ENCODE measurements around the gene SSTR3. TPM values are rescaled to one million over a fixed set of nuclear protein-coding genes. Genes with fewer than 3 reads are reported as not detected.

SSTR3 gene
- total and polyA plus RNA-seq, 10 of the 15 experiments (the other 5 are each of a cell fraction or from before 2014, with no cell fraction given) = 0.03 to 4.5 (median 2.4) TPM

GRCh38 chr22:37161443-37161842, 50.8 kb downstream of the SSTR3 start (continued):
- TF ChIP-seq KAT2A (conservative IDR thresholded peaks at IDR 0.05; ENCODE audit: control insufficient read depth, low read depth, low read length) (no peak), ESRRA (IDR thresholded peaks at IDR 0.05; ENCODE audit: low read length) (no peak), MXI1 (IDR thresholded peaks at IDR 0.05; ENCODE audit: low read depth, low read length) (no peak), RFX5 (IDR thresholded peaks at IDR 0.05; ENCODE audit: low read depth, low read length) (no peak), LARP7 (IDR thresholded peaks at IDR 0.05) (no peak), CBFB (IDR thresholded peaks at IDR 0.05; ENCODE audit: low read depth) (no peak), MEF2B (IDR thresholded peaks at IDR 0.05; ENCODE audit: partially characterized antibody, poor library complexity, severe bottlenecking) (no peak), KDM1A (IDR thresholded peaks at IDR 0.05; ENCODE audit: borderline replicate concordance) (no peak), EGR1 (IDR thresholded peaks at IDR 0.05; ENCODE audit: borderline replicate concordance in 1 of 2, low read depth in 2 of 2, low read length in 2 of 2) (no peak), FOS (IDR thresholded peaks at IDR 0.05; ENCODE audit: borderline replicate concordance, extremely low read depth, insufficient read length) (peak; percentile 18), SP1 (IDR thresholded peaks at IDR 0.05; ENCODE audit: low read depth, low read length) (peak; percentile 30), ZNF687 (IDR thresholded peaks at IDR 0.05) (no peak), RB1 (IDR thresholded peaks at IDR 0.05; ENCODE audit: borderline replicate concordance) (no peak), ZZZ3 (IDR thresholded peaks at IDR 0.05; ENCODE audit: control insufficient read depth, insufficient read length, low read depth) (no peak), MTA2 (IDR thresholded peaks at IDR 0.05; ENCODE audit: low read depth) (no peak), RUNX3 (IDR thresholded peaks at IDR 0.05; ENCODE audit: low read length) (no peak), NR2C1 (IDR thresholded peaks at IDR 0.05) (no peak), TCF7 (IDR thresholded peaks at IDR 0.05; ENCODE audit: borderline replicate concordance) (no peak), RAD51 (IDR thresholded peaks at IDR 0.05) (peak; percentile 97), BCL11A (IDR thresholded peaks at IDR 0.05; ENCODE audit: low read depth, low read length) (no peak), TCF3 (IDR thresholded peaks at IDR 0.05; ENCODE audit: borderline replicate concordance, insufficient read depth, low read depth, low read length) (no peak), POLR2AphosphoS5 (IDR thresholded peaks at IDR 0.05; ENCODE audit: low read length) (no peak), IRF4 (IDR thresholded peaks at IDR 0.05; ENCODE audit: low read depth, low read length) (no peak), CBX5 (IDR thresholded peaks at IDR 0.05; ENCODE audit: low read depth) (no peak), ZSCAN29 (IDR thresholded peaks at IDR 0.05) (no peak), PKNOX1 (IDR thresholded peaks at IDR 0.05) (no peak), RCOR1 (conservative IDR thresholded peaks at IDR 0.05; ENCODE audit: low read depth, low read length) (no peak)
- TF ChIP-seq, protein P1, sequence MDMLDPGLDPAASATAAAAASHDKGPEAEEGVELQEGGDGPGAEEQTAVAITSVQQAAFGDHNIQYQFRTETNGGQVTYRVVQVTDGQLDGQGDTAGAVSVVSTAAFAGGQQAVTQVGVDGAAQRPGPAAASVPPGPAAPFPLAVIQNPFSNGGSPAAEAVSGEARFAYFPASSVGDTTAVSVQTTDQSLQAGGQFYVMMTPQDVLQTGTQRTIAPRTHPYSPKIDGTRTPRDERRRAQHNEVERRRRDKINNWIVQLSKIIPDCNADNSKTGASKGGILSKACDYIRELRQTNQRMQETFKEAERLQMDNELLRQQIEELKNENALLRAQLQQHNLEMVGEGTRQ (IDR thresholded peaks at IDR 0.05; ENCODE audit: borderline replicate concordance, low read depth, low read length) = peak; percentile 80

All from GM12878 (cell line).